Vagina (tissue), 2 donors: ENCODE measurements around the gene RTCA. TPM values are rescaled to one million over a fixed set of nuclear protein-coding genes. Genes with fewer than 3 reads are reported as not detected.
"Not testable (repeated sequence)": the region's sequence is repeated elsewhere in the genome, so short reads cannot be mapped to it uniquely, and the experiment has no call there.

ENCODE experiments used
- DNase-seq, 2 donors: peaks; one replicate each; pipeline ENCODE4 v3.0.0-alpha.2; 2017; ENCODE audit errors: extremely low spot score in 2 of 2
- H3K27ac ChIP-seq: fragments of 200-600 bp; sonication (generic); one replicate; pipeline ENCODE4 v1.5.1; 2019
- H3K27me3 ChIP-seq: fragments of 200-600 bp; sonication (generic); one replicate; pipeline ENCODE4 v1.5.1; 2019
- H3K36me3 ChIP-seq, 2 donors: fragments of 200-600 bp; sonication (generic); one replicate each; pipeline ENCODE4 v1.5.1; 2017 to 2019
- H3K4me1 ChIP-seq: fragments of 200-600 bp; sonication (generic); one replicate; pipeline ENCODE4 v1.5.1; 2019
- H3K4me3 ChIP-seq, 2 donors: fragments of 200-600 bp; sonication (generic); 1 replicate in 1 of 2; 2 replicates in 1 of 2; pipeline ENCODE4 v1.5.1; 2016 to 2019
- H3K9me3 ChIP-seq: fragments of 200-600 bp; sonication (generic); one replicate; pipeline ENCODE4 v1.5.1; 2019
- CTCF ChIP-seq, 3 experiments: fragments of 450-650 bp in 2 of 3; fragments of 200-600 bp in 1 of 3; sonication (generic) in 1 of 3; IDR thresholded peaks; one replicate each; pipeline ENCODE4 v1.5.1; 2017 to 2019; ENCODE audit warnings: antibody characterized with exemption in 3 of 3, mild to moderate bottlenecking in 2 of 3, moderate library complexity in 2 of 3
- POLR2A ChIP-seq, 2 donors: fragments of 450-650 bp; IDR thresholded peaks; one replicate each; pipeline ENCODE4 v1.6.1; 2017; ENCODE audit warnings: antibody characterized with exemption in 2 of 2, mild to moderate bottlenecking in 2 of 2, moderate library complexity in 2 of 2
- POLR2AphosphoS5 ChIP-seq, 2 donors: sonication (generic); formaldehyde crosslinking; IDR thresholded peaks; one replicate each; pipeline ENCODE4 v1.9.0; 2017; ENCODE audit warnings: antibody characterized with exemption in 2 of 2, mild to moderate bottlenecking in 2 of 2, low read depth in 1 of 2; ENCODE audit not compliant: insufficient read depth in 1 of 2
- intact Hi-C: fragments of 100-400 bp; cut with DNase I; formaldehyde crosslinking; loops from one replicate; pipeline ENCODE4 v1.15.1; 2023
- microRNA counts, 2 donors: library from miRNA; unstranded; fragments of <30 nt; microRNA quantifications; one replicate each; lab custom pipeline; 2016 to 2017
- microRNA-seq: library from miRNA; unstranded; fragments of <30 nt; microRNA quantifications from one replicate; pipeline ENCODE4, GENCODE V29; 2017; ENCODE audit warnings: borderline number of aligned reads, borderline replicate concordance
- small RNA-seq: library from RNA; depleted of rRNA; stranded (forward); fragments of <200 nt; gene quantifications from one replicate; pipeline ENCODE3, GENCODE V24; 2016
- total RNA-seq: library from RNA; depleted of rRNA; stranded (reverse); fragments of >200 nt; gene quantifications from one replicate; pipeline ENCODE4 v1.2.3, GENCODE V29; 2016

RTCA gene
- total RNA-seq, 1 donor from 2014 or later, result 14.5 TPM

- H3K4me3 ChIP-seq, result no peak overlapping the region
- intact Hi-C loops, result no loop called here
- TF ChIP-seq POLR2AphosphoS5 (IDR thresholded peaks at IDR 0.05; ENCODE audit: insufficient read depth in 1 of 2, low read depth in 1 of 2) (no peak), POLR2A (IDR thresholded peaks at IDR 0.05) (no peak), CTCF (IDR thresholded peaks at IDR 0.05) (no peak)
Measured at GRCh38 chr1:100332331-100332730, 66.3 kb downstream of the RTCA start.

GRCh38 chr1:100335436-100335835 is 69.4 kb downstream of the RTCA start:
- TF ChIP-seq POLR2A (IDR thresholded peaks at IDR 0.05) (no peak), POLR2AphosphoS5 (IDR thresholded peaks at IDR 0.05; ENCODE audit: insufficient read depth in 1 of 2, low read depth in 1 of 2) (no peak), CTCF (IDR thresholded peaks at IDR 0.05) (no peak)
- H3K4me3 ChIP-seq, result no peak overlapping the region
- H3K27ac ChIP-seq, result no peak overlapping the region
- no peaks in the 10 kb centered on the region for H3K27me3 ChIP-seq
- H3K9me3 ChIP-seq, result no peaks in the 10 kb centered on the region
- no peaks in the 10 kb centered on the region for H3K4me1 ChIP-seq
- DNase-seq, result no peak
- intact Hi-C loops, result no loop called here
- H3K36me3 ChIP-seq, result no peaks in the 10 kb centered on the region

More at GRCh38 chr1:100332331-100332730, 66.3 kb downstream of the RTCA start:
- no peak for DNase-seq
- Histone ChIP-seq H3K27ac (no peak overlapping the region), H3K9me3 (no peaks in the 10 kb centered on the region), H3K27me3 (no peaks in the 10 kb centered on the region), H3K4me1 (no peaks in the 10 kb centered on the region), H3K36me3 (no peaks in the 10 kb centered on the region)

- intact Hi-C loops, H3K36me3 ChIP-seq: not testable (repeated sequence)
Measured at GRCh38 chr1:100337878-100338277, 71.9 kb downstream of the RTCA start.

GRCh38 chr1:100339735-100340134 is 73.7 kb downstream of the RTCA start:
- DNase-seq, result not testable (repeated sequence)

More at GRCh38 chr1:100337878-100338277, 71.9 kb downstream of the RTCA start:
- DNase-seq, H3K27me3 ChIP-seq, H3K9me3 ChIP-seq, H3K4me1 ChIP-seq, H3K27ac ChIP-seq, H3K4me3 ChIP-seq: not testable (repeated sequence)

GRCh38 chr1:100340494-100340893 is 74.5 kb downstream of the RTCA start:
- no peaks in the 10 kb centered on the region for H3K36me3 ChIP-seq
- DNase-seq, result no peak
- H3K27me3 ChIP-seq, result no peaks in the 10 kb centered on the region
- H3K27ac ChIP-seq, result no peak overlapping the region
- no peaks in the 10 kb centered on the region for H3K4me1 ChIP-seq
- no peaks in the 10 kb centered on the region for H3K9me3 ChIP-seq
- no peak for TF ChIP-seq CTCF (IDR thresholded peaks at IDR 0.05)
- no peak for TF ChIP-seq POLR2A (IDR thresholded peaks at IDR 0.05)
- TF ChIP-seq POLR2AphosphoS5 (IDR thresholded peaks at IDR 0.05; ENCODE audit: insufficient read depth in 1 of 2, low read depth in 1 of 2), result no peak
- no peak overlapping the region for H3K4me3 ChIP-seq
- intact Hi-C loops, result no loop called here

More at GRCh38 chr1:100339735-100340134, 73.7 kb downstream of the RTCA start:
- intact Hi-C loops, H3K4me3 ChIP-seq, H3K4me1 ChIP-seq, H3K36me3 ChIP-seq, H3K27ac ChIP-seq, H3K9me3 ChIP-seq, H3K27me3 ChIP-seq: not testable (repeated sequence)

- Histone ChIP-seq H3K4me1 (no peaks in the 10 kb centered on the region), H3K4me3 (no peak overlapping the region), H3K36me3 (no peaks in the 10 kb centered on the region), H3K27me3 (no peaks in the 10 kb centered on the region), H3K9me3 (no peaks in the 10 kb centered on the region), H3K27ac (no peak overlapping the region)
- no peak for DNase-seq
- no peak for TF ChIP-seq CTCF (IDR thresholded peaks at IDR 0.05)
- no peak for TF ChIP-seq POLR2AphosphoS5 (IDR thresholded peaks at IDR 0.05; ENCODE audit: insufficient read depth in 1 of 2, low read depth in 1 of 2)
- no peak for TF ChIP-seq POLR2A (IDR thresholded peaks at IDR 0.05)
- intact Hi-C loops, result no loop called here
Measured at GRCh38 chr1:100342348-100342747, 76.3 kb downstream of the RTCA start.

MicroRNAs within 50 kb of the gene (microRNA counts, 767-probe panel; counts per million panel counts)
- 238 to 261 counts per million in 2 donors for microRNA hsa-miR-553 (lab: Ali Mortazavi, UCI)

Small RNAs within 50 kb of the gene (microRNA-seq; reads per million reads assigned to microRNA genes)
- gene MIR553, result not detected

Small RNAs within 50 kb of the gene (small RNA-seq; reads per million reads assigned to genes)
- gene AL445928.1 (not detected), gene MIR553 (not detected)

Other genes with a start within 250 kb of the RTCA start
- 3.4 TPM for gene SASS6, start 133.3 kb upstream of the RTCA start, total RNA-seq
- gene TRMT13, start 133.1 kb upstream of the RTCA start, total RNA-seq, result 14.5 TPM
- gene LRRC39, start 88.0 kb upstream of the RTCA start, total RNA-seq, result 1.2 TPM
- 7.4 TPM for gene DBT, start 16.4 kb upstream of the RTCA start, total RNA-seq
- 14.5 TPM for gene CDC14A, start 86.3 kb downstream of the RTCA start, total RNA-seq